Neural cell (in vitro differentiated cells): ENCODE results near the gene CD226. TPM values are rescaled to one million over a fixed set of nuclear protein-coding genes. Genes with fewer than 3 reads are reported as not detected.

Experiments used
- H2AFZ ChIP-seq: fragments of 200-600, 300-800 bp; sonication (generic), shearing (Covaris generic); 2 replicates; pipeline ENCODE4 v1.6.0; 2014; ENCODE audit warnings: low read depth, mild to moderate bottlenecking, antibody characterized with exemption, low read length, moderate library complexity
- H3F3A ChIP-seq: fragments of 200-600 bp; shearing (Covaris generic); 2 replicates; pipeline ENCODE4 v1.6.1; 2016; ENCODE audit warnings: mild to moderate bottlenecking, moderate library complexity, mixed read lengths, antibody characterized with exemption, low read length; ENCODE audit not compliant: insufficient read depth, poor library complexity, severe bottlenecking
- H3K27ac ChIP-seq: fragments of 200-600, 300-800 bp; sonication (generic), shearing (Covaris generic); 2 replicates; pipeline ENCODE4 v1.5.1; 2014; ENCODE audit warnings: mild to moderate bottlenecking, low read length, moderate library complexity
- H3K27me3 ChIP-seq: fragments of 300-800, 200-600 bp; sonication (generic), shearing (Covaris generic); 2 replicates; pipeline ENCODE4 v1.6.0; 2014; ENCODE audit warnings: mild to moderate bottlenecking, low read depth, low read length, moderate library complexity; ENCODE audit not compliant: insufficient read depth
- H3K36me3 ChIP-seq: fragments of 300-800, 200-600 bp; sonication (generic), shearing (Covaris generic); 2 replicates; pipeline ENCODE4 v1.5.1; 2014; ENCODE audit warnings: mild to moderate bottlenecking, antibody characterized with exemption, low read length, moderate library complexity; ENCODE audit not compliant: insufficient read depth
- H3K4me2 ChIP-seq: fragments of 300-800, 200-600 bp; sonication (generic), shearing (Covaris generic); 2 replicates; pipeline ENCODE4 v1.6.0; 2014; ENCODE audit warnings: mild to moderate bottlenecking, low read length
- H3K4me3 ChIP-seq: fragments of 300-800, 200-600 bp; sonication (generic), shearing (Covaris generic); 2 replicates; pipeline ENCODE4 v1.5.1; 2014; ENCODE audit warnings: mild to moderate bottlenecking, low read length, moderate library complexity
- H3K79me2 ChIP-seq: fragments of 200-600 bp; shearing (Covaris generic); replicated peaks from 2 replicates; pipeline ENCODE4 v1.6.0; 2014; ENCODE audit warnings: mild to moderate bottlenecking, low read length, moderate library complexity; ENCODE audit not compliant: insufficient read depth
- H3K9ac ChIP-seq: fragments of 300-800, 200-600 bp; sonication (generic), shearing (Covaris generic); 2 replicates; pipeline ENCODE4 v1.6.1; 2016; ENCODE audit warnings: mild to moderate bottlenecking, low read length, mixed read lengths
- H3K9me2 ChIP-seq: fragments of 200-600 bp; shearing (Covaris generic); 2 replicates; pipeline ENCODE4 v1.6.1; 2016; ENCODE audit warnings: mild to moderate bottlenecking, low read length, mixed read lengths; ENCODE audit not compliant: insufficient read depth
- H3K9me3 ChIP-seq: fragments of 200-600, 300-800 bp; sonication (generic), shearing (Covaris generic); 2 replicates; pipeline ENCODE4 v1.6.1; 2016; ENCODE audit warnings: mild to moderate bottlenecking, mixed run types, low read length, moderate library complexity, mixed read lengths
- H4K20me1 ChIP-seq: fragments of 200-600 bp; shearing (Covaris generic); 2 replicates; pipeline ENCODE4 v1.6.1; 2016; ENCODE audit warnings: mild to moderate bottlenecking, mixed run types; ENCODE audit not compliant: insufficient read depth
- CTCF ChIP-seq: fragments of 450-650 bp; IDR thresholded peaks from 2 replicates; pipeline ENCODE4 v1.5.1; 2014; ENCODE audit warnings: antibody characterized with exemption, mild to moderate bottlenecking, moderate library complexity; ENCODE audit not compliant: poor library complexity, severe bottlenecking
- EP300 ChIP-seq: fragments of 450-650 bp; conservative IDR thresholded peaks from 2 replicates; pipeline ENCODE4 v1.6.1; 2014; ENCODE audit warnings: antibody characterized with exemption, mild to moderate bottlenecking, moderate library complexity; ENCODE audit not compliant: poor library complexity, severe bottlenecking
- EZH2 ChIP-seq: fragments of 200-600, 300-800 bp; shearing (Covaris generic), sonication (generic); IDR thresholded peaks from 2 replicates; pipeline ENCODE4 v1.6.1; 2014; ENCODE audit warnings: antibody characterized with exemption, low read length, borderline replicate concordance, mild to moderate bottlenecking; ENCODE audit not compliant: insufficient read depth, poor library complexity, severe bottlenecking
- MXI1 ChIP-seq: fragments of 450-650 bp; conservative IDR thresholded peaks from 2 replicates; pipeline ENCODE4 v1.6.1; 2014; ENCODE audit warnings: antibody characterized with exemption, mild to moderate bottlenecking; ENCODE audit not compliant: poor library complexity, severe bottlenecking
- POLR2AphosphoS5 ChIP-seq: IDR thresholded peaks from 2 replicates; pipeline ENCODE4 v1.6.1; 2012
- RAD21 ChIP-seq: fragments of 450-650 bp; conservative IDR thresholded peaks from 2 replicates; pipeline ENCODE4 v1.6.1; 2014; ENCODE audit warnings: antibody characterized with exemption, mild to moderate bottlenecking, moderate library complexity
- REST ChIP-seq: IDR thresholded peaks from 2 replicates; pipeline ENCODE4 v1.6.1; 2012; ENCODE audit warnings: borderline replicate concordance
- SMC3 ChIP-seq: fragments of 450-650 bp; conservative IDR thresholded peaks from 2 replicates; pipeline ENCODE4 v1.6.1; 2014; ENCODE audit warnings: antibody characterized with exemption, mild to moderate bottlenecking, moderate library complexity; ENCODE audit not compliant: poor library complexity
- TAF1 ChIP-seq: IDR thresholded peaks from 2 replicates; pipeline ENCODE4 v1.6.1; 2012; ENCODE audit warnings: low read depth
- polyA plus RNA-seq: library from polyadenylated mRNA; depleted of rRNA; stranded (reverse); fragments of >200 nt; gene quantifications from 2 replicates; pipeline ENCODE4 v1.2.3, GENCODE V29; 2014

The CD226 gene
- polyA plus RNA-seq, 1 donor from 2014 or later: 0.11 TPM

- Histone ChIP-seq H3K27me3 (no peaks in the 10 kb centered on the region), H3K4me2 (no peak overlapping the region), H3F3A (no peaks in the 10 kb centered on the region), H3K27ac (no peak overlapping the region), H3K4me3 (no peak overlapping the region), H4K20me1 (no peaks in the 10 kb centered on the region), H3K9me2 (no peaks in the 10 kb centered on the region), H3K9ac (no peak overlapping the region), H3K79me2 (no peaks in the 10 kb centered on the region), H3K36me3 (no peaks in the 10 kb centered on the region), H3K9me3 (no peaks in the 10 kb centered on the region), H2AFZ (no peak overlapping the region)
- TF ChIP-seq TAF1 (no peak), SMC3 (no peak)
Observed at GRCh38 chr18:69953191-69953590, 5.5 kb upstream of the CD226 start.

GRCh38 chr18:69951182-69951581 lies 3.5 kb upstream of the CD226 start:
- TF ChIP-seq POLR2AphosphoS5: no peak
- TF ChIP-seq CTCF: no peak
- no peak for TF ChIP-seq RAD21
- no peak for TF ChIP-seq SMC3
- TF ChIP-seq TAF1: no peak
- TF ChIP-seq MXI1: no peak
- TF ChIP-seq REST: no peak
- TF ChIP-seq EP300: no peak
- no peak for TF ChIP-seq EZH2
- no peaks in the 10 kb centered on the region for H3K36me3 ChIP-seq
- no peaks in the 10 kb centered on the region for H4K20me1 ChIP-seq
- H3K9me3 ChIP-seq: no peaks in the 10 kb centered on the region
- H3K4me2 ChIP-seq: no peak overlapping the region
- H3K27ac ChIP-seq: no peak overlapping the region
- no peaks in the 10 kb centered on the region for H3K9me2 ChIP-seq
- no peaks in the 10 kb centered on the region for H3K79me2 ChIP-seq
- no peak overlapping the region for H3K9ac ChIP-seq
- no peaks in the 10 kb centered on the region for H3F3A ChIP-seq
- no peak overlapping the region for H2AFZ ChIP-seq
- no peak overlapping the region for H3K4me3 ChIP-seq
- H3K27me3 ChIP-seq: no peaks in the 10 kb centered on the region

- H3K36me3 ChIP-seq: no peaks in the 10 kb centered on the region
- H3K9me2 ChIP-seq: no peaks in the 10 kb centered on the region
- H3K4me3 ChIP-seq: no peak overlapping the region
- no peak overlapping the region for H3K9ac ChIP-seq
- H3K27ac ChIP-seq: no peak overlapping the region
- H4K20me1 ChIP-seq: no peaks in the 10 kb centered on the region
- TF ChIP-seq MXI1 (no peak), POLR2AphosphoS5 (no peak), RAD21 (no peak), TAF1 (no peak), EP300 (no peak), CTCF (no peak), REST (no peak), SMC3 (no peak), EZH2 (no peak)
- H3K79me2 ChIP-seq: no peaks in the 10 kb centered on the region
- H3F3A ChIP-seq: no peaks in the 10 kb centered on the region
- no peak overlapping the region for H2AFZ ChIP-seq
- H3K4me2 ChIP-seq: no peak overlapping the region
- H3K27me3 ChIP-seq: no peaks in the 10 kb centered on the region
- no peaks in the 10 kb centered on the region for H3K9me3 ChIP-seq
Observed at GRCh38 chr18:69949538-69949936, 1.9 kb upstream of the CD226 start.
